Mucosa of descending colon (tissue), 3 donors: Measurements from ENCODE around the gene APIP. TPM values are rescaled to one million over a fixed set of nuclear protein-coding genes. Genes with fewer than 3 reads are reported as not detected.

Experiments used
- ATAC-seq: fragments of 200-7000 bp; cut with Tn5 transposase; one replicate; pipeline ENCODE4 v1.9.1; 2020; ENCODE audit warnings: mild to moderate bottlenecking, moderate library complexity
- DNase-seq, 3 donors: peaks; one replicate each; pipeline ENCODE4 v3.0.0-alpha.2; 2020
- H3K36me3 ChIP-seq: fragments of 200-600 bp; one replicate; pipeline ENCODE4 v1.8.0; 2021; ENCODE audit warnings: low read depth, mild to moderate bottlenecking
- H3K4me1 ChIP-seq: fragments of 200-600 bp; one replicate; pipeline ENCODE4 v1.8.0; 2021; ENCODE audit warnings: low read depth, mild to moderate bottlenecking
- H3K4me3 ChIP-seq: fragments of 200-600 bp; one replicate; pipeline ENCODE4 v1.8.0; 2021; ENCODE audit warnings: mild to moderate bottlenecking
- H3K9me3 ChIP-seq: fragments of 200-600 bp; one replicate; pipeline ENCODE4 v1.8.0; 2021; ENCODE audit warnings: mild to moderate bottlenecking
- CTCF ChIP-seq: fragments of 200-600 bp; IDR thresholded peaks from one replicate; pipeline ENCODE4 v1.8.0; 2022; ENCODE audit warnings: antibody characterized with exemption, mild to moderate bottlenecking
- intact Hi-C, 2 donors: fragments of 100-400 bp; cut with DNase I in 1 of 2; cut with micrococcal nuclease in 1 of 2; formaldehyde crosslinking; loops; one replicate each; pipeline versions ENCODE4 v1.11.0 to v1.11.1; 2022; cut with DNase I, micrococcal nuclease
- microRNA-seq: library from miRNA; unstranded; fragments of <30 nt; microRNA quantifications from one replicate; pipeline ENCODE4, GENCODE V29; 2019
- total RNA-seq, 3 donors: library from RNA; stranded (reverse); fragmentation: NEBNext Ultra II Directional in 2 of 3; extraction: Animal tissue kit (Norgen Biotek cat#: 25700) in 2 of 3; gene quantifications; one replicate each; pipeline versions ENCODE4 v1.2.1 to v1.2.4, GENCODE V29; 2021 to 2023
- donor health status: DM: no; HTN: no; CAD: no; lungs with moderate emphysema.
- donor health status: DM: no; HTN: no; CAD: no.
- donor health status: DM: no; HTN: yes; CAD: no.

The APIP gene
- total RNA-seq, 3 donors from 2014 or later = 22.7 to 59.4 (median 44.9) TPM

- intact Hi-C loops = no loop called here
- TF ChIP-seq CTCF = no peak
- ATAC-seq (no peak), DNase-seq (no peak)
- no peaks in the 10 kb centered on the region for H3K4me1 ChIP-seq
- no peaks in the 10 kb centered on the region for H3K36me3 ChIP-seq
- no peak overlapping the region for H3K4me3 ChIP-seq
- no peaks in the 10 kb centered on the region for H3K9me3 ChIP-seq
Observed at GRCh38 chr11:34833602-34834001, 82.6 kb downstream of the APIP start.

Small RNA genes within 50 kb of the gene (microRNA-seq; reads per million reads assigned to microRNA genes)
- gene MIR1343 = 3.0 reads per million, percentile 14 among the genes with 10 or more reads in this experiment

Other genes with a start within 250 kb of the APIP start
- gene PDHX, start 239 bp upstream of the APIP start, total RNA-seq = 10 to 100 TPM; 39.4 to 44.3 (median 42.1) TPM
- gene CD44, start 222.8 kb upstream of the APIP start, total RNA-seq = 100 to 1,000 TPM; 105 to 154 (median 136) TPM